Hepatocyte (in vitro differentiated cells): Measurements from ENCODE around the gene KCNN1. TPM values are rescaled to one million over a fixed set of nuclear protein-coding genes. Genes with fewer than 3 reads are reported as not detected.

Source experiments
- DNase-seq: peaks from one replicate; pipeline ENCODE4 v3.0.0-alpha.2; 2016; ENCODE audit warnings: low spot score
- H2AFZ ChIP-seq: fragments of 200-600 bp; sonication (generic); 2 replicates; pipeline ENCODE4 v1.6.0; 2016; ENCODE audit warnings: antibody characterized with exemption, mild to moderate bottlenecking
- H3K27ac ChIP-seq: fragments of 200-600 bp; sonication (generic); 2 replicates; pipeline ENCODE4 v1.5.1; 2016; ENCODE audit warnings: mild to moderate bottlenecking
- H3K27me3 ChIP-seq: fragments of 200-600 bp; sonication (generic); 2 replicates; pipeline ENCODE4 v1.6.1; 2016
- H3K36me3 ChIP-seq: fragments of 200-600 bp; sonication (generic); replicated peaks from 2 replicates; pipeline ENCODE4 v1.5.1; 2016; ENCODE audit warnings: low read depth; ENCODE audit not compliant: insufficient read depth
- H3K4me1 ChIP-seq: fragments of 200-600 bp; sonication (generic); 2 replicates; pipeline ENCODE4 v1.5.1; 2016; ENCODE audit warnings: mild to moderate bottlenecking, moderate library complexity; ENCODE audit not compliant: insufficient read depth
- H3K4me2 ChIP-seq: fragments of 200-600 bp; sonication (generic); 2 replicates; pipeline ENCODE4 v1.6.0; 2016
- H3K4me3 ChIP-seq: fragments of 200-600 bp; sonication (generic); 2 replicates; pipeline ENCODE4 v1.5.1; 2016; ENCODE audit warnings: mild to moderate bottlenecking
- H3K79me2 ChIP-seq: fragments of 200-600 bp; sonication (generic); 2 replicates; pipeline ENCODE4 v1.6.0; 2017; ENCODE audit warnings: mild to moderate bottlenecking
- H3K9me2 ChIP-seq: fragments of 200-600 bp; sonication (generic); replicated peaks from 2 replicates; pipeline ENCODE4 v1.6.0; 2017; ENCODE audit warnings: mild to moderate bottlenecking; ENCODE audit not compliant: insufficient read depth
- H3K9me3 ChIP-seq: fragments of 200-600 bp; sonication (generic); 2 replicates; pipeline ENCODE4 v1.5.1; 2016; ENCODE audit warnings: low read depth, mild to moderate bottlenecking
- H4K20me1 ChIP-seq: fragments of 200-600 bp; sonication (generic); 2 replicates; pipeline ENCODE4 v1.6.0; 2016; ENCODE audit warnings: mild to moderate bottlenecking; ENCODE audit not compliant: insufficient read depth, poor library complexity, severe bottlenecking
- EZH2 ChIP-seq: fragments of 200-600 bp; sonication (generic); IDR thresholded peaks from 2 replicates; pipeline ENCODE4 v1.6.1; 2016; ENCODE audit warnings: antibody characterized with exemption, mild to moderate bottlenecking, borderline replicate concordance
- EZH2phosphoT487 ChIP-seq: fragments of 200-600 bp; sonication (generic); IDR thresholded peaks from one replicate; pipeline ENCODE4 v1.6.1; 2018; ENCODE audit warnings: antibody characterized with exemption, mild to moderate bottlenecking, low read depth, moderate library complexity; ENCODE audit not compliant: unreplicated experiment, severe bottlenecking
- whole genome bisulfite sequencing: methylation state at CpG from one replicate; pipeline ENCODE4 v1.1.6; 2016; ENCODE audit warnings: low lambda C conversion rate; ENCODE audit errors: missing lambda C conversion rate; 5-methylcytosine and 5-hydroxymethylcytosine counted together
- polyA plus RNA-seq: library from polyadenylated mRNA; unstranded; fragments of >200 nt; fragmentation: Nextera tagmentation; extraction: Ambion mirVana; gene quantifications from 2 replicates; pipeline ENCODE4 v1.2.1, GENCODE V29; 2016
- total RNA-seq: library from RNA; depleted of rRNA; stranded (reverse); fragments of >200 nt; gene quantifications from 2 replicates; pipeline ENCODE4 v1.2.3, GENCODE V29; 2014
- TF ChIP-seq, protein P1 (sequence below): fragments of 200-600 bp; sonication (generic); IDR thresholded peaks from 2 replicates; pipeline ENCODE4 v1.5.1; 2016; ENCODE audit warnings: antibody characterized with exemption, mild to moderate bottlenecking; ENCODE audit not compliant: poor library complexity

Gene KCNN1
- total and polyA plus RNA-seq, 2 experiments from 2014 or later: 2.4 to 3.2 TPM

DNA sequence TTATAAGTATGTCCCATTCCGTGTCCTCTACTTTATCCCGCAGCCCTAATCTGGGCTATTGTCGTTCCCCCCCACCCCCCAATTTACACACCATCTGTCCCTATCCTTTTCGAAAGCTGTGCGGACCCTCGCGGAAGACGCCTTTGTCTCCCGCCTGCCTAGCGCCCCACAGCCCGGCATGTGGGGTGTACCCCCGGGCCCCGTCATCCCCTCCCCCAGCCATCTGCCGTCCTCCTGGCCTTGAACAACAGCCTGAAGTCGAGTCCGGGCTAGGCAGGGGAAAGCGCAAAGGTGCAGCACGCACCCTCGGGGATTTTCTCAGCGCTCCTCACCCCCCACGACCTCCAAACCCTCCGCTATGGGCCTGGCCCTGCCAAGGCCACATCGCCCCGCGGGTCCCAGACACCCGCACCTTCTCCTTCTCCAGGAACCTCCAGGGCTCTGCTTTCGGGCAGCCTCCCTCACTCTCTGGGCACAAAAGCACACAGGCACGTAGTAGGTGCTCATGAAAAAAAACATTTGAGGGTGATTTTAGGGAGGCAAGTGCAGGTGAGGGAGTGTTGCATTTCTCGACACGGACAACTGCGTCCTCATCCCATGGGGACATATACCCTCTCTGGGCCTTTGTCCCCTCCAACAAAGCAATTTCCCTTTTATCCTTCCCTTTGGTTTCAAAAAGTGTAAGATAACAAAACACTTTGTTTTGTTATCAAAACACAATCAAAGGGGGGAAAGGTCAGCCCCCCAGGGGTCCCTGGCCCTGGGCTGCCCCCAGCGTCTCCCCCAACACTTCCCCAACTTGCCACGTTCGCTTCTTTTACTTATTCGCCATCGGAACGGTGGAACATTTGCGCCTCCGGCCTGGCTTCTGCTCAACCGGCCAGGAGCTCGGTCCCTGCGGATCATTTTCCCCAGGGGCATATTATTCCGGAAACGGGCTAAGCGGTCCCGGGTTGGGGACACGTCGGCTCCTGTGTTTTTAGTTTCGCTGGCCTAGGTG lies 17.7 kb upstream of the KCNN1 start:
- Histone ChIP-seq H3K27me3 (peaks cover 50% of the 10 kb centered on the region), H3K36me3 (no peaks in the 10 kb centered on the region), H2AFZ (no peak overlapping the region), H3K4me1 (peaks cover 36% of the 10 kb centered on the region), H3K27ac (peak overlapping the region; percentile 55), H3K9me2 (no peaks in the 10 kb centered on the region), H3K4me2 (peak overlapping the region; percentile 86), H4K20me1 (no peaks in the 10 kb centered on the region), H3K4me3 (no peak overlapping the region), H3K9me3 (no peaks in the 10 kb centered on the region), H3K79me2 (no peaks in the 10 kb centered on the region)
- peak; percentile 67 for TF ChIP-seq EZH2
- no peak for TF ChIP-seq EZH2phosphoT487
- WGBS: 18% methylated on average over 49 of the region's 49 CpGs
- no peak for DNase-seq

DNA sequence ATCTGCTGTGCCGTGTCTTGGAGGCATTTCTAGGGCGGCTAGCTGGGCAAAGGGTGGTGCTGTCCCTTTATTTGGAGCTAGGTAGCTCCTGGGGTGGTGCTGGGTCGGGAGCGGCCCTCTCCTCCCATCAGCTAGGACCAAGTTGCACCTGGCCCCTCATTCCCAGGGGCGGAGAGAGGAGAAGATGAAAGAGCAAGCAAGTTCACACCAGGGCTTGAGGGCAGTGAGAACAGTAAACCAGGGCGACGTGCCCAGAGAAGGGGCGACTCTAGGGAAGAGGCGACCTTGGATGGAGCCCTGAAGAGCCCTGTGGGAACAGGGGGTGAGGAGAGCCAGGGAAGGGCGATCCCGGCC lies 17.0 kb upstream of the KCNN1 start:
- TF ChIP-seq EZH2 (no peak), EZH2phosphoT487 (no peak)
- TF ChIP-seq, protein P1, sequence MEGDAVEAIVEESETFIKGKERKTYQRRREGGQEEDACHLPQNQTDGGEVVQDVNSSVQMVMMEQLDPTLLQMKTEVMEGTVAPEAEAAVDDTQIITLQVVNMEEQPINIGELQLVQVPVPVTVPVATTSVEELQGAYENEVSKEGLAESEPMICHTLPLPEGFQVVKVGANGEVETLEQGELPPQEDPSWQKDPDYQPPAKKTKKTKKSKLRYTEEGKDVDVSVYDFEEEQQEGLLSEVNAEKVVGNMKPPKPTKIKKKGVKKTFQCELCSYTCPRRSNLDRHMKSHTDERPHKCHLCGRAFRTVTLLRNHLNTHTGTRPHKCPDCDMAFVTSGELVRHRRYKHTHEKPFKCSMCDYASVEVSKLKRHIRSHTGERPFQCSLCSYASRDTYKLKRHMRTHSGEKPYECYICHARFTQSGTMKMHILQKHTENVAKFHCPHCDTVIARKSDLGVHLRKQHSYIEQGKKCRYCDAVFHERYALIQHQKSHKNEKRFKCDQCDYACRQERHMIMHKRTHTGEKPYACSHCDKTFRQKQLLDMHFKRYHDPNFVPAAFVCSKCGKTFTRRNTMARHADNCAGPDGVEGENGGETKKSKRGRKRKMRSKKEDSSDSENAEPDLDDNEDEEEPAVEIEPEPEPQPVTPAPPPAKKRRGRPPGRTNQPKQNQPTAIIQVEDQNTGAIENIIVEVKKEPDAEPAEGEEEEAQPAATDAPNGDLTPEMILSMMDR: no peak
- Histone ChIP-seq H3K9me3 (no peaks in the 10 kb centered on the region), H3K4me2 (peak overlapping the region; percentile 86), H2AFZ (no peak overlapping the region), H4K20me1 (no peaks in the 10 kb centered on the region), H3K4me1 (peaks cover 36% of the 10 kb centered on the region), H3K36me3 (no peaks in the 10 kb centered on the region), H3K4me3 (no peak overlapping the region), H3K9me2 (no peaks in the 10 kb centered on the region), H3K79me2 (no peaks in the 10 kb centered on the region), H3K27me3 (peaks cover 50% of the 10 kb centered on the region), H3K27ac (no peak overlapping the region)
- WGBS: 10% methylated on average over 11 of the region's 11 CpGs
- no peak for DNase-seq

DNA sequence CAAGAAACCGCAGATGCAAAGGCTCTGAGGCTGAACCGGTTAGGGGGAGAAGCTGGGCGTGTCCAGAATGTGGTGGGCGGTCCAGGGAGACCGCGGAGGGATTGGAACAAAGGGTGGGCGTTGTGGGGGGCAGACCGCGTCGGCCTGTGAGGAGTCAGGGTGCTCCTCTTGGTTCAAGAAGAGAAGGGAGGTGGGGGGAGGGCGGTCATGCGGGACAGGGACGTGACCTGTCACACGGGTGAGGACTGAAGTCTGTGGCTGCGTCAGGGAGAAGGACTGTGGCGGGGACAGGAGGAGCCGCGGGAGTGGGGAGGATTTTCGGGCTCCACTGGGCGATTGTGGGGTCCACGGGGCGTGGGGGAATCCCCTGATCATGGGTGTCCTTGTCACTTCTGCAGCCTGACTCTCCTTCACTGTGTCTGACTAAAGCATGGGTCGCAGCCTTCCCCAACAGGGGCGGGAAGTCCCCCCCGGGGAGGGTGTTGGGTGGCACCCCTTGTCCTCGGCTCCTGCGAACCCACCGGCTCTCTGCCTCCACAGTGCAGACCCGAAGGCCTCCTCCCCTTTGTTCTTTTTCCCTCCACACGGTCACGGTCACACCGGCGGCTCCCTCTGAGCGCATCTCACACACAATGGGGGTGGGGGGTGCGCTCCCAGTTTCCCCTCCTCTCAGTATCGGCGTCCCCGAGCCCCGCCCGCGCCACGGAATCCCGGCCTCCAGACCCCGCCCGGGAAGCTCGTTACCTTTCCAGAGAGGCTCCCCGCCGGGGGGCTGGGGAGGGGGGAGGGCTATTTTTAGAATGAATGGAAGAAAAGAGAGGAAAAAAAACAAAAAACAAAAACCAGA lies 16.4 kb upstream of the KCNN1 start:
- H3K9me2 ChIP-seq: no peaks in the 10 kb centered on the region
- TF ChIP-seq EZH2 (peak; percentile 9), EZH2phosphoT487 (no peak)
- peak overlapping the region; percentile 42 for H2AFZ ChIP-seq
- H3K27me3 ChIP-seq: peaks cover 50% of the 10 kb centered on the region
- peak overlapping the region; percentile 45 for H3K27ac ChIP-seq
- no peaks in the 10 kb centered on the region for H3K79me2 ChIP-seq
- peaks cover 36% of the 10 kb centered on the region for H3K4me1 ChIP-seq
- no peaks in the 10 kb centered on the region for H3K9me3 ChIP-seq
- H4K20me1 ChIP-seq: no peaks in the 10 kb centered on the region
- H3K4me2 ChIP-seq: peak overlapping the region; percentile 86
- peak overlapping the region; percentile 13 for H3K4me3 ChIP-seq
- WGBS: 2% methylated on average over 18 of the region's 48 CpGs
- no peak for DNase-seq
- no peaks in the 10 kb centered on the region for H3K36me3 ChIP-seq

DNA sequence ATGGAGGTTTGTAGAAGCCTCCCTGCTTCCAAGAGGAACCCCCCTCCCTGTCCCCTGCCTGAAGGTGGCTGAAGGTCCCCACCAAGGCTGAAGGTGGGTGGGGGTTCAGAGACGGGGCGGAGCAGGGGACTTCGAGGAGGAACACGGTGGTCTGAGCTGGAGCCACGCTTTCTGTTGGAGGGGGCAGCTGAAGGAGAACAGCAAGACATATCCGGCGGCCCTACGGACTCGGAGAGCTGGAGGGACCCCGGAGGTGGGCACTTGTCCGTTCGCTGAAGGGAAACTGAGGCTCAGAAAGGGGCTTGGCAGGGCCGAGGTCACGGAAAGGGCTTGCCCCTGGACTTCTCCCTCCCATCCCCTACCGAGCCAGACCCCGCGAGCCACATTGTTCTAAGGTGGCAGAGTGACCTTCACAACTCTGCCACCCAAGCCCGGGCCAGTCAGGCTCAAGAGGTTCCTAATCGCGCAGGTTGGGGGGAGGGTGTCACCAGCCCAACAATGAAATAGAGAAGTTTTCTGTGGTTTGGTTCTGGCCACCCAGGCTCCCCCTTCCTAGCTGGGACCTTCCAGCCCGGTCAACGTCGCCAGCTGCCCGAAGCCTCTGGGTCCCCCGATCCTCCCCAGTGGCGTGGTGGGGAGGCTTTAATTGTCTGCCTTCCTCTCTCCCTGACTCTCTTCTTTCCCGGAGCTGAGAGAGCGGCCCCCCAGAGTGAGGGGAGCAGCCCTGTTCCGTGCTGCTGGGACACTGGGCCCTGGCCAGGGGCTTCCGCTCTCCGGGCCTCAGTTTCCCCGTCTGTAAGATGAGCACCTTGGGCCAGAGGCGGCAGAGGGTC lies 15.5 kb upstream of the KCNN1 start:
- no peaks in the 10 kb centered on the region for H3K9me3 ChIP-seq
- peaks cover 50% of the 10 kb centered on the region for H3K27me3 ChIP-seq
- no peaks in the 10 kb centered on the region for H3K9me2 ChIP-seq
- H3K4me3 ChIP-seq: peak overlapping the region; percentile 23
- peaks cover 36% of the 10 kb centered on the region for H3K4me1 ChIP-seq
- peak overlapping the region; percentile 45 for H3K27ac ChIP-seq
- no peak overlapping the region for H2AFZ ChIP-seq
- no peak for DNase-seq
- H3K4me2 ChIP-seq: peak overlapping the region; percentile 86
- no peaks in the 10 kb centered on the region for H3K36me3 ChIP-seq
- no peaks in the 10 kb centered on the region for H3K79me2 ChIP-seq
- H4K20me1 ChIP-seq: no peaks in the 10 kb centered on the region
- 4% methylated on average over 27 of the region's 33 CpGs for WGBS
- TF ChIP-seq, protein P1: no peak
- TF ChIP-seq EZH2phosphoT487: peak; percentile 47
- peak; percentile 33 for TF ChIP-seq EZH2
